GM23248 (cell line): Measurements from ENCODE around the gene TXNL4B. TPM values are rescaled to one million over a fixed set of nuclear protein-coding genes. Genes with fewer than 3 reads are reported as not detected.

Experiments used
- DNase-seq: peaks from one replicate; pipeline ENCODE4 v3.0.0-alpha.2; 2015
- H2AFZ ChIP-seq: fragments of 200-600 bp; sonication (generic); 2 replicates; pipeline ENCODE4 v1.6.1; 2016; ENCODE audit warnings: antibody characterized with exemption
- H3F3A ChIP-seq: fragments of 200-600 bp; sonication (generic); 2 replicates; pipeline ENCODE4 v1.6.1; 2016; ENCODE audit warnings: mild to moderate bottlenecking, antibody characterized with exemption, mixed run types; ENCODE audit not compliant: insufficient read depth
- H3K27ac ChIP-seq: fragments of 200-600 bp; sonication (generic); 2 replicates; pipeline ENCODE4 v1.5.1; 2016; ENCODE audit warnings: mild to moderate bottlenecking
- H3K27me3 ChIP-seq: fragments of 200-600 bp; sonication (generic); replicated peaks from 2 replicates; pipeline ENCODE4 v1.6.1; 2016; ENCODE audit warnings: mild to moderate bottlenecking; ENCODE audit not compliant: insufficient read depth
- H3K36me3 ChIP-seq: fragments of 200-600 bp; sonication (generic); 2 replicates; pipeline ENCODE4 v1.6.1; 2016; ENCODE audit warnings: low read depth, mild to moderate bottlenecking
- H3K4me1 ChIP-seq: fragments of 200-600 bp; sonication (generic); 2 replicates; pipeline ENCODE4 v1.6.1; 2016; ENCODE audit warnings: mild to moderate bottlenecking; ENCODE audit not compliant: insufficient read depth
- H3K4me2 ChIP-seq: fragments of 200-600 bp; sonication (generic); one replicate; pipeline ENCODE4 v1.6.1; 2016; ENCODE audit warnings: mild to moderate bottlenecking; ENCODE audit not compliant: unreplicated experiment
- H3K4me3 ChIP-seq: fragments of 200-600 bp; sonication (generic); 2 replicates; pipeline ENCODE4 v1.5.1; 2016; ENCODE audit warnings: mild to moderate bottlenecking
- H3K79me2 ChIP-seq: fragments of 200-600 bp; sonication (generic); 2 replicates; pipeline ENCODE4 v1.6.1; 2016; ENCODE audit warnings: mild to moderate bottlenecking; ENCODE audit not compliant: insufficient read depth
- H3K9ac ChIP-seq: fragments of 200-600 bp; sonication (generic); 2 replicates; pipeline ENCODE4 v1.6.1; 2016; ENCODE audit warnings: mild to moderate bottlenecking
- H3K9me2 ChIP-seq: fragments of 200-600 bp; sonication (generic); 2 replicates; pipeline ENCODE4 v1.6.1; 2016; ENCODE audit warnings: mixed run types, mild to moderate bottlenecking, moderate library complexity; ENCODE audit not compliant: insufficient read depth
- H3K9me3 ChIP-seq: fragments of 200-600 bp; sonication (generic); one replicate; pipeline ENCODE4 v1.6.1; 2017; ENCODE audit warnings: low read depth
- H4K20me1 ChIP-seq: fragments of 200-600 bp; sonication (generic); 2 replicates; pipeline ENCODE4 v1.6.0; 2016; ENCODE audit not compliant: insufficient read depth
- EZH2 ChIP-seq: fragments of 200-600 bp; sonication (generic); IDR thresholded peaks from 2 replicates; pipeline ENCODE4 v1.6.1; 2018; ENCODE audit warnings: antibody characterized with exemption, mild to moderate bottlenecking; ENCODE audit not compliant: insufficient read depth, poor library complexity, severe bottlenecking
- EZH2phosphoT487 ChIP-seq: fragments of 200-600 bp; sonication (generic); IDR thresholded peaks from 2 replicates; pipeline ENCODE4 v1.6.1; 2018; ENCODE audit warnings: antibody characterized with exemption, moderate library complexity, mild to moderate bottlenecking, low read depth; ENCODE audit not compliant: insufficient read depth
- WGBS, 2 experiments: methylation state at CpG; one replicate each; pipeline ENCODE4 v1.1.6; 2015 to 2017; ENCODE audit warnings: low lambda C conversion rate in 2 of 2, low coverage in 1 of 2; ENCODE audit errors: missing lambda C conversion rate in 2 of 2; 5-methylcytosine and 5-hydroxymethylcytosine counted together
- in situ Hi-C: fragments of 300-500 bp; cut with MboI; formaldehyde crosslinking; loops from 2 replicates; pipeline ENCODE4 v1.15.0; 2020
- polyA plus RNA-seq: library from polyadenylated mRNA; unstranded; fragments of >200 nt; fragmentation: Nextera tagmentation; extraction: Ambion mirVana; gene quantifications from 2 replicates; pipeline ENCODE4 v1.2.1, GENCODE V29; 2016
- total RNA-seq: library from RNA; depleted of rRNA; stranded (reverse); fragments of >200 nt; shearing (Covaris generic); gene quantifications from 2 replicates; pipeline ENCODE4 v1.2.3, GENCODE V29; 2014

The TXNL4B gene
- total and polyA plus RNA-seq, 2 experiments from 2014 or later = 6.6 to 9.1 TPM

- H2AFZ ChIP-seq = no peak overlapping the region
- in situ Hi-C loops = no loop called here
- TF ChIP-seq EZH2phosphoT487 (no peak), EZH2 (no peak)
Measured at GRCh38 chr16:72101195-72101594, 7.8 kb upstream of the TXNL4B start.

GRCh38 chr16:72099377-72099818 lies 6.0 kb upstream of the TXNL4B start:
- Histone ChIP-seq H3K27me3 (no peaks in the 10 kb centered on the region), H3K9ac (no peak overlapping the region), H3K27ac (no peak overlapping the region), H3K4me2 (no peak overlapping the region), H3K9me3 (no peaks in the 10 kb centered on the region), H3K4me3 (no peak overlapping the region), H4K20me1 (no peaks in the 10 kb centered on the region), H3F3A (no peaks in the 10 kb centered on the region), H3K36me3 (peaks cover 38% of the 10 kb centered on the region; the same call in 1 of the 2 replicates), H2AFZ (no peak overlapping the region), H3K79me2 (peaks cover 40% of the 10 kb centered on the region), H3K9me2 (no peaks in the 10 kb centered on the region), H3K4me1 (peaks cover 14% of the 10 kb centered on the region)
- WGBS, 2 experiments = 66 to 72% methylated on average over 12 of the region's 12 CpGs
- in situ Hi-C loops = no loop called here
- TF ChIP-seq EZH2 (no peak), EZH2phosphoT487 (no peak)
- DNase-seq = peak; percentile 69

More at GRCh38 chr16:72101195-72101594, 7.8 kb upstream of the TXNL4B start:
- H4K20me1 ChIP-seq = no peaks in the 10 kb centered on the region
- no peak overlapping the region for H3K9ac ChIP-seq
- no peaks in the 10 kb centered on the region for H3K9me2 ChIP-seq
- peaks cover 46% of the 10 kb centered on the region; the same call in 1 of the 2 replicates for H3K36me3 ChIP-seq
- no peak for DNase-seq
- no peaks in the 10 kb centered on the region for H3K4me1 ChIP-seq
- H3K79me2 ChIP-seq = peaks cover 22% of the 10 kb centered on the region
- H3K9me3 ChIP-seq = no peaks in the 10 kb centered on the region
- 78 to 81% methylated on average over 10 of the region's 10 CpGs for WGBS, 2 experiments
- no peak overlapping the region for H3K4me3 ChIP-seq
- no peak overlapping the region for H3K4me2 ChIP-seq
- no peaks in the 10 kb centered on the region for H3F3A ChIP-seq
- no peak overlapping the region for H3K27ac ChIP-seq
- no peaks in the 10 kb centered on the region for H3K27me3 ChIP-seq

GRCh38 chr16:72098936-72099335 lies 5.5 kb upstream of the TXNL4B start:
- Histone ChIP-seq H3K4me1 (peaks cover 14% of the 10 kb centered on the region), H2AFZ (no peak overlapping the region), H3K9me3 (no peaks in the 10 kb centered on the region), H3K4me3 (no peak overlapping the region), H4K20me1 (no peaks in the 10 kb centered on the region), H3F3A (no peaks in the 10 kb centered on the region), H3K9me2 (no peaks in the 10 kb centered on the region), H3K27me3 (no peaks in the 10 kb centered on the region), H3K27ac (no peak overlapping the region), H3K4me2 (no peak overlapping the region), H3K9ac (no peak overlapping the region), H3K79me2 (peaks cover 44% of the 10 kb centered on the region), H3K36me3 (peaks cover 36% of the 10 kb centered on the region; the same call in 1 of the 2 replicates)
- TF ChIP-seq EZH2 = no peak
- no peak for TF ChIP-seq EZH2phosphoT487
- in situ Hi-C loops = no loop called here
- no peak for DNase-seq
- WGBS, 2 experiments = 90 to 93% methylated on average over 15 of the region's 15 CpGs

- H3K9ac ChIP-seq = peak overlapping the region; percentile 88
- no peaks in the 10 kb centered on the region for H4K20me1 ChIP-seq
- in situ Hi-C loops = no loop called here
- no peaks in the 10 kb centered on the region for H3K27me3 ChIP-seq
- H3K79me2 ChIP-seq = peaks cover 87% of the 10 kb centered on the region
- H3K9me2 ChIP-seq = no peaks in the 10 kb centered on the region
- peaks cover 16% of the 10 kb centered on the region; the same call in 1 of the 2 replicates for H3K36me3 ChIP-seq
- peak overlapping the region; percentile 74 for H3K27ac ChIP-seq
- H2AFZ ChIP-seq = peak overlapping the region; percentile 85
- peak overlapping the region; percentile 97 for H3K4me3 ChIP-seq
- H3F3A ChIP-seq = no peaks in the 10 kb centered on the region
- TF ChIP-seq EZH2 = no peak
- no peak for TF ChIP-seq EZH2phosphoT487
- H3K4me2 ChIP-seq = peak overlapping the region; percentile 96
- H3K4me1 ChIP-seq = peaks cover 25% of the 10 kb centered on the region
- peak; percentile 68 for DNase-seq
- H3K9me3 ChIP-seq = no peaks in the 10 kb centered on the region
- 1% methylated on average over 11 of the region's 11 CpGs for WGBS, 2 experiments
Measured at GRCh38 chr16:72094266-72094610, 818 bp upstream of the TXNL4B start.
